Measurements from ENCODE around the gene HSFX2.

GRCh38 chrX:149631234-149632165, 36.4 kb upstream of the HSFX2 start, which contains the start of gene TMEM185A:
- TF ChIP-seq CTCF (IDR thresholded peaks at IDR 0.05; ENCODE audit: low read length): no peak
- TF ChIP-seq EZH2phosphoT487 (IDR thresholded peaks at IDR 0.05; ENCODE audit: low read length): no peak
- TF ChIP-seq EZH2 (optimal IDR thresholded peaks at IDR 0.05; ENCODE audit: low read depth, low read length): no peak
